HG02840 (cell line): ENCODE data around the gene ARF6.
"Not testable (repeated sequence)": the region's sequence is repeated elsewhere in the genome, so short reads cannot be mapped to it uniquely, and the experiment has no call there.

ENCODE experiments used
- ATAC-seq: cut with Tn5 transposase; IDR thresholded peaks from one replicate; pipeline ENCODE4 v1.9.1; 2021; ENCODE audit warnings: mild to moderate bottlenecking, moderate library complexity, moderate number of reproducible peaks; ENCODE audit not compliant: unreplicated experiment, low FRiP score

Gene ARF6

GRCh38 chr14:49936882-49937281 is 44.0 kb downstream of the ARF6 start:
- not testable (repeated sequence) for ATAC-seq

DNA sequence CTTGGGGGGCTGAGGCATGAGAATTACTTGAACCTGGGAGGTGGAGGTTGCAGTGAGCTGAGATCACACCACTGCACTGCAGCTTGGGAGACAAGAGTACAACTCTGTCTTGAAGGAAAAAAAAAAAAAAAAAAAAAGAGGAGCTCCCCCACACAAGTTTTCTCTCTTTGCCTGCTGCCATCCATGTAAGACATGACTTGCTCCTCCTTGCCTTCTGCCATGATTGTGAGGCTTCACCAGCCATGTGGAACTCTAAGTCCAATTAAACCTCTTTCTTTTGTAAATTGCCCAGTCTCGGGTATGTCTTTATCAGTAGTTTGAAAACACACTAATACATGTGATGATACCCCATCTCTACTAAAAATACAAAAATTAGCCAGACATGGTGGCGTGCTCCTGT is 46.3 kb downstream of the ARF6 start:
- not testable (repeated sequence) for ATAC-seq

- ATAC-seq, result no peak
Observed at GRCh38 chr14:49939884-49940510, 47.1 kb downstream of the ARF6 start.

DNA sequence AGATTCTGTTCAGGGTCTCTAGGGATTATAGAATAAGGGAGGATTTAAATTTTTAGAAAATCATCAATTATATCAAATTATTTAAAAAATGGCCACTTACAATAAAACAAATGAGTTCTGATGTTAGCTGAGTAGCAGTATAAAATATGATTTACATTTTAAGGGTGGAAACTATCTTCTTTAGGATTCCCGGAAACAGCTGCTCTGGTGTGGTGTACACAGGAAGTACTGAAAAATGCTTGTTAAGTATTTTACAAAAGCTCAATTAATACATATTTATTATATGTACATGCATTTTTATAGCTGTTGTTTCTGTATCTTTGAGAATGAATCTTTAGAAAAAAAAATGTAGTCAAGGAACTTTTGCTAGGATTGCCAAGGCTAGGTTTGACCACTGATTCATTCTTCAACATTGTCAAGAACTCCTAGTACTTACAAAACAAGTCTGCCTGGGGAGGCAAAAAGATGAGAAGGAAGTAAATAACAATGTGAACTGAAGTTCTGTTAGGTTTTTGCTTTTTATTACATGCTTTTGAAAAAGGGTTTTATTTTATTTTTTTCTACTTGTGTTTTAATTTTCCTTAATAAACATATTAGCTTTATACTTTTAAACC is 48.0 kb downstream of the ARF6 start:
- ATAC-seq, result no peak

DNA sequence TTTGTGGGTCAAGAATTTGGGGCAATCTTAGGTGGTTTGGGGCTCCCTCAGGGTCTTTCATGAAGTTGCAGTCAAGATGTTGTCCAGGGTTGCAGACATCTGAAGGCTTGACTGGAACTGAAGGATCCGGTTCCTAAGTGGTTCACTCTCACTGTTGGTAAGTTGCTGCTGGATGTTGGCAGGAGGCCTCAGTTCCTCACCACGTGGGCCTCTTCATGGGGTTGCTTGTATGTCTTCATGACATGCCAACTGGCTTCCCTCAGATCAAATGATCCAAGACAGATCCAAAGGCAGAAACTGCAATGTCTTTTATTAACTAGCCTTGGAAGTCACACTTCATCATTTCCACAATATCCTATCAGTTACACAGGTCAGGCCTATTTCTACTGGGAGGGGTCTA is 49.2 kb downstream of the ARF6 start:
- no peak for ATAC-seq

DNA sequence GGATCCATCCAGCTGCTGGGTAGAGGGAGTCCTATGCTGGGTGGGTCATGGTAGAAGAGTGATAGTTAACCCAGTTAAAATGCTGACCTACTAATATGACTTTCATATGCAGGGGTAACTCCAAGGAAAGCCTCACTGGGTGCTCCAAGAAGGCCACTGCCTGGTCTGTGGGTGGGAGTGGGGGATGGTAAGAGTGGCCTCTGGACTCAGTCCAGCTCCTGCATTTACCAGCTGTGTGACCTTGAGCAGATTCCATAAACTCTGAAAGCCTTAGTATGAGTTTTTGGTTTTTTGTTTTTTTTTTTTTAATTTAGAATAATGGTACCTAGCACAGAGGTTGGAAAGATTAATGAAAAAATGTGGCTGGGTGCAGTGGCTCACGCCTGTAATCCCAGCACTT is 51.6 kb downstream of the ARF6 start:
- no peak for ATAC-seq

- no peak for ATAC-seq
Observed at GRCh38 chr14:49945448-49946319, 52.8 kb downstream of the ARF6 start.
